HG03025 (cell line): Measurements from ENCODE around the gene PRKG1.

Experiments
- ATAC-seq: cut with Tn5 transposase; IDR thresholded peaks from one replicate; pipeline ENCODE4 v1.9.1; 2021; ENCODE audit warnings: mild to moderate bottlenecking, moderate library complexity; ENCODE audit not compliant: unreplicated experiment, low FRiP score

The PRKG1 gene

GRCh38 chr10:52313256-52313932, 1239.1 kb downstream of the PRKG1 start:
- ATAC-seq, result no peak

DNA sequence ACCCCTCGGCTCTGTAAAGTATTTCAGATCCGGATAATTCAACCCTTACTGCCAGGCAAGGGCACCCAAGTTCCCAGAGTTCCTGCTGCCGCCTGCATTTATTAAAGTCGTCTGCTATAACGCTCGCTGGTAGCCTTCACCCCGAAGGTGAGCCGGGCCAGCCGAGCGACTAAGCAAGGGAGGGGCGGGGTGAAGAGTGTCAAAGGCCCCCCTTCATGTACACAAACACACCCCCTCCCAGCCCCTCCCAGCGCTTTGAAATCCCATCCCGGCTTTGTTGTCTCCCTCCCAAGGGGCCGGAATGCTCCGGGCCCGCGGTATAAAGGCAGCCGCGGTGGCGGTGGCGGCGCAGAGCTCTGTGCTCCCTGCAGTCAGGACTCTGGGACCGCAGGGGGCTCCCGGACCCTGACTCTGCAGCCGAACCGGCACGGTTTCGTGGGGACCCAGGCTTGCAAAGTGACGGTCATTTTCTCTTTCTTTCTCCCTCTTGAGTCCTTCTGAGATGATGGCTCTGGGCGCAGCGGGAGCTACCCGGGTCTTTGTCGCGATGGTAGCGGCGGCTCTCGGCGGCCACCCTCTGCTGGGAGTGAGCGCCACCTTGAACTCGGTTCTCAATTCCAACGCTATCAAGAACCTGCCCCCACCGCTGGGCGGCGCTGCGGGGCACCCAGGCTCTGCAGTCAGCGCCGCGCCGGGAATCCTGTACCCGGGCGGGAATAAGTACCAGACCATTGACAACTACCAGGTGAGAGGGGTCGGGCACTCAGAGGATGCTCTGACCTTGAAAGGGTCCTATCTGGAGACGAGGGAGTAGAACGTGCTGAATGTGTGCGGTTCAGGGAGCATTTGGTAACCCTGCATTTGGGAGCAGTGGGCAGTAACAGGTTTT, 1239.9 kb downstream of the PRKG1 start, which contains the start of gene DKK1:
DKK1 (plus strand) TSS at position 349 of the 889 bp plus-strand sequence; CDS start at position 503, 154 bp downstream.
- no peak for ATAC-seq

DNA sequence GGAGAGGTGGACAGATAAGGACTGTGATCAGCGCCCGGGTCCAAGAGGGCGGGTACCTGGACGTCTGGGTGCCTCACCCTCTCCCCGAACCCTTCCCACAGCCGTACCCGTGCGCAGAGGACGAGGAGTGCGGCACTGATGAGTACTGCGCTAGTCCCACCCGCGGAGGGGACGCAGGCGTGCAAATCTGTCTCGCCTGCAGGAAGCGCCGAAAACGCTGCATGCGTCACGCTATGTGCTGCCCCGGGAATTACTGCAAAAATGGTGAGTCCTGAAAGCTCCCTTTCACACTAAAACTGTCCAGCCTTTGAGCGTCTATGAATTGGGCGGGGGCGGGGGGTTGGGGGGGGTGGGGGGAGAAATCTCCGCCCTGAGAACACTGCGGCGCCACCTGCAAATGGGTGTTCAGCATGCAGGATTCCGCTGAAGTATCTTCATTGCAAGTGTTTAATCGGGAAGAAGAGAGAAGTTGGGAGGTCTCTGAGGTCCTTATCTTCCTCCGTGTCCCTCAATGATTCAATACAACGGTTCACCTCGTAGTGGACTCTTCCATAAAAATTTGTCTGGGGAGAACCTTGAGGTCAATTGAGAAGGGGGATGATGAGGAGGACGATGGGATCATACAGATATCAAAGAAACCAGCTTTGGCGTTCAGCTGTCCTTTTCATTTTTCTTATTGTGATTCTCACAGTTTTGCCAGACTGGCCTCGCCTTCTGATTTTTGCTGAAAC, 1240.7 kb downstream of the PRKG1 start:
- ATAC-seq, result no peak

- ATAC-seq, result no peak
Observed at GRCh38 chr10:52316001-52316400, 1241.7 kb downstream of the PRKG1 start.

DNA sequence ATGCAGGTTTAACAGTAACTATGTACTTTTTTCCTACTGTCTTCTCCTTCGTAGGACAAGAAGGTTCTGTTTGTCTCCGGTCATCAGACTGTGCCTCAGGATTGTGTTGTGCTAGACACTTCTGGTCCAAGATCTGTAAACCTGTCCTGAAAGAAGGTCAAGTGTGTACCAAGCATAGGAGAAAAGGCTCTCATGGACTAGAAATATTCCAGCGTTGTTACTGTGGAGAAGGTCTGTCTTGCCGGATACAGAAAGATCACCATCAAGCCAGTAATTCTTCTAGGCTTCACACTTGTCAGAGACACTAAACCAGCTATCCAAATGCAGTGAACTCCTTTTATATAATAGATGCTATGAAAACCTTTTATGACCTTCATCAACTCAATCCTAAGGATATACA, 1242.2 kb downstream of the PRKG1 start:
- no peak for ATAC-seq

- no peak for ATAC-seq
Observed at GRCh38 chr10:52318136-52318701, 1243.9 kb downstream of the PRKG1 start.

GRCh38 chr10:52318822-52319464, 1244.7 kb downstream of the PRKG1 start:
- no peak for ATAC-seq

DNA sequence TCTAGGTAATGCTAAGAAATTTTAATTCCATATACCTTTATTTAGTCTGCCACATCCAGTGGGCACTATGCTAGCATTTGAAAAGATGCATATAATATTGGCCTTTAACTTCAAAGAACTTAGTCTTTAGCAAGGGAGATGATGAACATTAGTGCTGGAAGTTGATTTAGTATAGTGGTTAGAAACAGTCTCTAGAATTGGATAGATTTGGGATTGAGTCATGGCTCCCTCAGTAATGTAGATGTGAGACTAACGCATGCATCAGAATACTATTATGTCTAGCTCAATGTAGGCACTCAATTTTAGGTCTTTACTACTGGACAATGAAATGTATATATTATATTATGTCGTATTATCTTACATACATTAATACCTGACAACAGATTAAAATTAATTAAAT, 1245.6 kb downstream of the PRKG1 start:
- no peak for ATAC-seq

DNA sequence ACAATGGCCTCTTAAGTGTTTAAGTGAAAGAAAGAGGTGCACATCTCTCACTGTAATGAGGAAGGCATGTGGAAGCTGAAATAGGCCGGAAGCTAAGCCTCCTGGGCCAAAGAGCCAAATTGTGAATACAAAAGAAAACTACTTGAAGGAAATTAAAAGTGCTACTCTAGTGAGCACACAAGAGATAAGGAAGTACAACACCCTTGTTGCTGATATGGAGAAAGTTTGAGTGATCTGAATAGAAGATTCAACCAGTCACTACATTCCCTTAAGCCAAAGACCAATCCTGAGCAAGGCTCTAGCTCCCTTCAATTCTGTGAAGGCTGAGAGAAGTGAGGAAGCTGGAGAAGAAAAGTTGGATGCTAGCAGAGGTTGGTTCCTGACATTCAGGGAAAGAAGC, 1248.0 kb downstream of the PRKG1 start:
- no peak for ATAC-seq

- ATAC-seq, result no peak
Observed at GRCh38 chr10:52322936-52323335, 1248.6 kb downstream of the PRKG1 start.

DNA sequence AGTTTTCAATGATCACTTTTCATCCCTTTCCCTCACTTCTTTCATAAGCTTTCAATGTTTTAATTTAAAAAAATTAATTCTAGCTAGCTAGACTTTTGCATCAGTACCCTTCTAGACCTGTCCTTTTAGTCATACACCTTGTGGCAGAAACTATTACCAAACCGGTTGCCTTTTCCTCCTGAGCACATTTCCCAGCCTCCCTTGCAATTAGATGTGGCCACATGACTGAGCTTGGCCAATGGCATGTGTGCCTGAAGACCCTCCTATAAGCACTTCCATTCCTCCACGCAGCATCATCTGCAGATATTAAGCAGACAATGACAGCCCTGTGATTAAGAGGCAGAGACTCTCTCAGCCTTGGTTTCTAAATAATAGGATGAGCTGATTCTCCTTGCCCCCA, 1252.1 kb downstream of the PRKG1 start:
- no peak for ATAC-seq

GRCh38 chr10:52331638-52332364, 1257.5 kb downstream of the PRKG1 start:
- ATAC-seq, result no peak

DNA sequence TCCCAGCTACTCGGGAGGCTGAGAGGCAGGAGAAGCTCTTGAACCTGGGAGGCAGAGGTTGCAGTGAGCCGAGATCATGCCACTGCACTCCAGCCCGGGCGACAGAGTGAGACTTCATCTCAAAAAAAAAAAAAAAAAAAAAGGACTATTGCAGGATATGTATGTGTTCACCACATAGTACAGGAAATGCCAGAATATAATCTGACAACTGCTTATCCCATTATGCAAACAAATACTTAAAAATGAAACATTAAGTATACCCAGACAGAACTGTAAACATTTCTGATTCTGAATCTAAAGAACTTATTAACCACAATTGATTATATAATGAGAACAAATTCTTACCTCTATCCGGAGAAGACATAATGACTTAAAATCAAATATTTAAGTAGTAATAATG, 1258.5 kb downstream of the PRKG1 start:
- ATAC-seq, result no peak

DNA sequence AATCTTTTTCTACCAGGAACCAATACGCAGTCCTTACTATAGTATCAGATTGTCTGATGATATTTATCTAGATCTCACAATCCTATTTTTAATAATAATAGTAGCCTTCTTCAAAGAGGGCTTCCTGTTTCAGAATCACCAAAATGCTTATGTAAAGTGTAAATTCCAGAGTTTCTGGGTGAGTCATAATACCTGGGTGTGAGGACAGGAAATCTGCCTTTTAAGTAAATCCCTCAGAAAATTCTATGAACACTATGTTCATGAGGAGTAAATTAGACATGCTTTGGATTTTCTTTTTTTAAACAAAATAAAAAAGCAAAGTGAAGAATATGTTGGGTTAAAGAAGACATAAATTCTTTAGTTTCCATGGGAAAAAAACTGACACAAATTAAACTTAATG, 1260.3 kb downstream of the PRKG1 start:
- ATAC-seq, result no peak

DNA sequence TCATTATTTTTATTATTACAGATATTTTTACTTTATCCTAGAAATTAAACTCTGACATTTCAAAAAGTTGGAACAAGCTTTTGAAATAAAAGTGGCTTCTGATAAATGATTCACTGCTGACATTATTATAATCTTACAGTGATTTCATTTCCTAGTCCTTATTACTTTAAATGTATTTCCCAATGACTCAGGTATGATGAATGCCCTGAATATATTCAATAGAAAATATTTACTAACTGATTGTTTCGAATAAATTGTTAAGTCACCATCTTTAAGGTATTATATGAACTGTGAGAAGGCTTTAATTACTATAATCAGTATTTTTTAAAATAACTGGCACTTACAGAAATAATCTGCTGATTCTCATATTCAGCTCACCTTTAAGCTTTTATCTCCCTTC, 1261.4 kb downstream of the PRKG1 start:
- ATAC-seq, result no peak

- no peak for ATAC-seq
Observed at GRCh38 chr10:52337225-52337624, 1262.9 kb downstream of the PRKG1 start.

DNA sequence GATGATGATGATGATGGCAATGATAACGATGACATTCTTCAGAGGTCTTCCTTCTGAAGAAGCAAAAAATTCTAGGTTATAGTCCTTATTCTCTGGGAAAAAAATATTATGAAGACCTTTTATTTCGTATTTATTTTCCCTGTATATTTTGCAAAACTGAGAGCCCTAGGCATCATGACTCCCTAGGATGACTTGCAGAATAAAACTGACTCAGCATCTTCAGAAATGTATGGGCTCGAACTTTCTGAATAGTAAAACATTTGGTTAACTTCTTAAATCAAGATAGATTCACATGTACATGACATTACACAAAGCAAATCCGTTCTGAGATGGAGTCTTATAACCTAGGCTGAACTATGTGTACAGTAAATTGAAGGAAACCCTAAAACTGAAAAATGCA, 1269.2 kb downstream of the PRKG1 start:
- no peak for ATAC-seq

DNA sequence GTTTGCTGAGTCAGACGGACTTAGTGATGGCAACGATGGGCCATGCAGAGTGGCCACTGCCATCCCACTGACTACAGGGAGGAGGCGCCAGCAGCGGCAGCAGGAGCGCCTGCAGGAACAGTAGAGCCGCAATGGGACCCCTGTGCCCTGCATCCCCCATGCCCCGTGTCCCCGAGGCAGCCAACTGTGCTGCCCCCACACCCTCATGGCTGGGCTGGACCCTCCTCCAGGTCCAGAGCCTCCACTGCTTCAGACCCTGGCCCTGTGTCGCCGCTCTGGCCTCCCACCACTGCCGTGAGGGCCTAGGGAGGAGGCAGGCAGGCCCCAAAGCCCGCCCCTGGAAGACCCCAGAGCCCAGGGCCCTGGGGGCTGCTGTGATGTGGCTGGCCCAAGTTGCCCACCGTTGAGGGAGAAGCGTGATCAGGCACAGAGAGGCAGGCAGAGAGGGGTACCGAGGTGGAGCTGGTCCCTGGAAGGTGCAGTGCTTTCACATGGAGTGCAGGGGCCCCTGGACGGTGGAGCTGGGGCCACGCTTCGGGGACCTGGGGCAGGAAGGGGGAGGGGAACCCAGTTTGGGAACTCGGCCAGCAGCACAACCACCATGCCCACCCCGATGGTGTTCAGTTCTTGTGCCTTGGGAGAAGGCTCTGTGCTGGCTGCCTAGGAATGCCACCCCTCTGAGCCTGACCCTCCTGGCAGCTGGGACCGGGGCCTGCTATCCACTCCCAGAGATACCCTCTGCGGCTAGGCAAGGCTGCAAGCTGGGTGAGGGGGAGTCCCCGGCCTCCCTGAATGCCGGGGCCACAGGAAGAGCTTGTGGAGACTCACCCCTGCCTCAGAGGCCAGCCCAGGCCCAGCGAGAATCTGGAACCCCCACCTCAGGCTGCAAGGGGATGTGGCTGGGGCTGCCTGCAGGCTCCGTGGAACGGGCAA, 1272.4 kb downstream of the PRKG1 start:
- no peak for ATAC-seq

- no peak for ATAC-seq
Observed at GRCh38 chr10:52347327-52347667, 1273.0 kb downstream of the PRKG1 start.
